Stimulated activated CD4-positive, alpha-beta T cell treated with anti-CD3 and anti-CD28 coated beads, Interleukin-12 subunit alpha, Interleukin-12 subunit beta, amount 100 ng/mL, for 4 hours (primary cell): ENCODE data around the gene VWA1.

Experiments used
- DNase-seq: peaks from one replicate; pipeline ENCODE4 v3.0.0-alpha.2; 2020

Gene VWA1

DNA sequence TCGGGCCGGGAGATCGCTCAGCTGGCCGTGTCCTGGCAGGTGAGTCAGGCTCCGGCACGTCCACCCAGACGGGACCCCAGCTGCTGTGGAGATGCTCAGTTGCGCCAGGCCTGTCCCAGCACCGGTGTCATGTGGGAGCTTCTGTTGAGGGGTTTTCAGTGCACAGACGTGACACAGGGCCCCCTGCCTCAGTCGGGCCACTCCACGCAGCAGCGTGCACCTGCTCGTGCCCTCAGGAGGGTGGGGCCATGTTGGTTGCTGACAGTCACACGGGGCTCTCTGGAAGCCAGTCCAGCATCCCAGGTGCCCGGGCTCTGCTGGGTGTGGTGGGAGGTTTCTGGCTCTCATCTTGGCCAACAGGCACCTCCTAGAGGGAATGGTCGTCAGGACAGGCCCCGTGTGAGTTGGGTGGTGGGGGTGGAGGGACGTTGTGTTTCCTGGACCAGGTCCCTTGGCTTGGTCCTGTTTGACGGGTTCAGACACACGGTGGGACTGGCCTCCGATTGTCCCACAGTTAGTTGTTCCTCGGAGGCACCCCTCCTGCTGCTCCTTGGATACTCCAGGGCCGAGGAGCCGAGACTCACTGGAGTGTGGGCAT is 55.2 kb downstream of the VWA1 start:
- no peak for DNase-seq

DNA sequence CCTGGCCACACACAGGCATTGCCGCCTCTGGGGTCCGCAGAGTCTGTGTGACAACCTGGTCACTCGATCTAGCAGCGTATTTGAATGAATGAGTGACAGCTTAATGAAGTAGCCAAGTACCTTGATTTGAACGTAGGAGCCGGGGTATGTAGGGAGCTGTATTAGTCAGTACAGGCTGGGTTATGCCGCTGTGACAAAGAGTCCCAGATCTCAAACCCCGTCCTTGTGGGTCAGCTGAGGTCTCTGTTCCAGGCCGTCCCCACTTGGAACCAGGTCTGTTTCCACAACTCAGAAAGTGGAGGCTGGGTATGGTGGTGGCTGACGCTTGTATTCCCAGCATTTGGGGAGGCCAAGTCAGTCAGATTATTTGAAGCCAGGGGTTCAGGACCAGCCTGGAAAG is 56.1 kb downstream of the VWA1 start:
- no peak for DNase-seq
